OCI-LY1 (cell line): ENCODE data around the gene TRA2A.

Experiments used
- CTCF ChIP-seq: fragments of 200-600 bp; sonication (generic), shearing (Covaris generic); IDR thresholded peaks from 2 replicates; pipeline ENCODE4 v1.5.1; 2017; ENCODE audit warnings: mild to moderate bottlenecking, antibody characterized with exemption, low read length, moderate library complexity, mixed read lengths
- EZH2 ChIP-seq: fragments of 200-600 bp; sonication (generic), shearing (Covaris generic); IDR thresholded peaks from 2 replicates; pipeline ENCODE4 v1.8.0; 2017; ENCODE audit warnings: borderline replicate concordance, mixed run types, mild to moderate bottlenecking, antibody characterized with exemption, low read length, moderate library complexity, mixed read lengths

- TF ChIP-seq CTCF (no peak), EZH2 (no peak)
Observed at GRCh38 chr7:23456093-23456492, 75.7 kb downstream of the TRA2A start.
